ENCODE data around the gene RASSF7. TPM values are rescaled to one million over a fixed set of nuclear protein-coding genes. Genes with fewer than 3 reads are reported as not detected.

The RASSF7 gene
- total and polyA plus RNA-seq, 2 of the 8 experiments (the other 6 are each of a cell fraction or from before 2014, with no cell fraction given), result 22.3 to 43.9 TPM

- Histone ChIP-seq H4K8ac (ENCODE audit: extremely low read depth, insufficient read depth, low read length) (no peak overlapping the region; the same call in 1 of the 2 replicates), H3K27ac (ENCODE audit: low read depth, low read length) (no peak overlapping the region), H3K23ac (ENCODE audit: insufficient read length) (no peak overlapping the region), H3K36me3 (ENCODE audit: control insufficient read depth in 2 of 4, insufficient read depth in 4 of 4, low read length in 3 of 4) (peaks cover 25 to 48% (median 45%) of the 10 kb centered on the region in 4 experiments; a peak in 7 of 8 replicates), H3K27me3 (replicated peaks in 1 of 4; ENCODE audit: control insufficient read depth in 3 of 4, extremely low read depth in 1 of 4, insufficient read depth in 3 of 4, low read length in 3 of 4) (no peaks in the 10 kb centered on the region), H3K4me1 (replicated peaks in 1 of 4; ENCODE audit: control insufficient read depth in 3 of 4, insufficient read depth in 4 of 4, low read length in 3 of 4) (no peaks in the 10 kb centered on the region), H4K91ac (replicated peaks; ENCODE audit: insufficient read length, low read length) (no peak overlapping the region), H2AFZ (ENCODE audit: low read length) (no peak overlapping the region), H3K4me2 (ENCODE audit: insufficient read depth in 1 of 2, low read depth in 2 of 2, low read length in 2 of 2) (no peak overlapping the region), H3K79me1 (ENCODE audit: low read depth, low read length) (peaks cover 11% of the 10 kb centered on the region), H4K20me1 (replicated peaks in 1 of 2; ENCODE audit: control insufficient read depth in 1 of 2, insufficient read depth in 2 of 2, low read length in 2 of 2) (peaks cover 19 to 26% of the 10 kb centered on the region in 2 experiments), H3K18ac (ENCODE audit: extremely low read depth, low read length) (no peak overlapping the region), H3K4ac (replicated peaks; ENCODE audit: insufficient read length, low read depth, low read length) (no peak overlapping the region), H3K4me3 (ENCODE audit: extremely low read depth in 1 of 4, insufficient read depth in 2 of 4, low read depth in 3 of 4, low read length in 4 of 4) (no peak overlapping the region), H2AK5ac (ENCODE audit: low read depth, low read length) (no peak overlapping the region), H4K5ac (ENCODE audit: insufficient read length, low read depth, low read length) (no peak overlapping the region), H2BK5ac (ENCODE audit: low read depth, low read length) (no peak overlapping the region), H3K9ac (replicated peaks in 1 of 4; ENCODE audit: extremely low read depth in 1 of 4, low read depth in 3 of 4, low read length in 3 of 4) (no peak overlapping the region), H2BK12ac (ENCODE audit: low read depth, low read length) (no peak overlapping the region), H3K23me2 (ENCODE audit: low read depth, low read length) (no peaks in the 10 kb centered on the region), H2BK20ac (ENCODE audit: low read length) (no peak overlapping the region), H3K56ac (replicated peaks; ENCODE audit: insufficient read length, low read depth, low read length) (no peak overlapping the region), H3K9me3 (ENCODE audit: insufficient read depth in 2 of 2, low read depth in 1 of 2, low read length in 1 of 2) (no peaks in the 10 kb centered on the region), H2BK120ac (replicated peaks; ENCODE audit: low read depth, low read length) (no peak overlapping the region), H3K14ac (ENCODE audit: insufficient read length) (no peak overlapping the region), H3K79me2 (ENCODE audit: control insufficient read depth in 1 of 2, insufficient read depth in 2 of 2, low read length in 2 of 2) (peaks cover 0 to 16% of the 10 kb centered on the region in 2 experiments; a peak in 2 of 4 replicates), H2BK15ac (ENCODE audit: low read length) (no peak overlapping the region)
- FAIRE-seq (no peak), DNase-seq (ENCODE audit: low read depth in 1 of 2, low spot score in 2 of 2) (no peak)
- ChIA-PET POLR2A (ENCODE audit: partially characterized antibody) (no interaction called here), CTCF (ENCODE audit: partially characterized antibody) (interaction anchor here (1.1 to 1.3 kb wide), 2 partner anchors 17 to 197 kb away, joined by 3 read pairs; no protein-coding TSS in a partner anchor)
- 93% methylated on average over 27 of the region's 32 CpGs; no CpG with 5 or more reads in 1 of the 2 experiments for WGBS, 2 experiments (ENCODE audit: extremely low coverage in 1 of 2, insufficient coverage in 1 of 2, insufficient read length in 1 of 2, insufficient replicate concordance in 2 of 2, low coverage in 1 of 2, low lambda C conversion rate in 2 of 2, missing lambda C conversion rate in 1 of 2)
- TF ChIP-seq YY1 (IDR thresholded peaks at IDR 0.05; ENCODE audit: low read depth, low read length), result no peak
- no peak for TF ChIP-seq HDAC6 (IDR thresholded peaks at IDR 0.05; ENCODE audit: low read depth, low read length)
- TF ChIP-seq CHD1 (IDR thresholded peaks at IDR 0.05; ENCODE audit: low read depth, low read length), result no peak
- no peak for TF ChIP-seq SUZ12 (IDR thresholded peaks at IDR 0.05; ENCODE audit: low read length)
- no peak for TF ChIP-seq TBP (IDR thresholded peaks at IDR 0.05; ENCODE audit: low read depth, low read length)
- no peak for TF ChIP-seq POLR2A (IDR thresholded peaks at IDR 0.05; ENCODE audit: control extremely low read depth in 1 of 2, low read depth in 2 of 2, low read length in 2 of 2)
- TF ChIP-seq KDM4A (IDR thresholded peaks at IDR 0.05; ENCODE audit: low read depth, low read length, severe bottlenecking), result no peak
- TF ChIP-seq MAFK (IDR thresholded peaks at IDR 0.05; ENCODE audit: low read depth, low read length), result no peak
- no peak for TF ChIP-seq EGR1 (IDR thresholded peaks at IDR 0.05; ENCODE audit: borderline replicate concordance, low read depth, low read length)
- TF ChIP-seq NRF1 (IDR thresholded peaks at IDR 0.05; ENCODE audit: low read depth, low read length), result no peak
- TF ChIP-seq CBX5 (IDR thresholded peaks at IDR 0.05; ENCODE audit: low read depth, low read length), result no peak
- no peak for TF ChIP-seq GTF2F1 (IDR thresholded peaks at IDR 0.05; ENCODE audit: borderline replicate concordance, low read depth, low read length)
- no peak for TF ChIP-seq POLR2AphosphoS5 (IDR thresholded peaks at IDR 0.05; ENCODE audit: low read depth, low read length)
Measured at GRCh38 chr11:586376-587316, 25.9 kb downstream of the RASSF7 start.
